Measurements from ENCODE around the gene TIMELESS.
A peak's percentile ranks its signal among the peaks of the same experiment; 100 is the strongest.

TIMELESS gene

GRCh38 chr12:56448860-56449621 lies at the start of gene TIMELESS (continued):
- TF ChIP-seq ZNF660 (tag by site-specific recombination; IDR thresholded peaks at IDR 0.05) (peak; percentile 47), ZNF266 (tag by site-specific recombination; IDR thresholded peaks at IDR 0.05; ENCODE audit: low read depth) (no peak), YY2 (tag by site-specific recombination; IDR thresholded peaks at IDR 0.05) (no peak), ZNF560 (tag by site-specific recombination; IDR thresholded peaks at IDR 0.05; ENCODE audit: borderline replicate concordance) (no peak), ZSCAN5A (tag by site-specific recombination; IDR thresholded peaks at IDR 0.05) (no peak), ZBTB49 (tag by site-specific recombination; IDR thresholded peaks at IDR 0.05; ENCODE audit: low read depth) (no peak), ZNF621 (tag by site-specific recombination; IDR thresholded peaks at IDR 0.05) (no peak), ZNF692 (tag by site-specific recombination; IDR thresholded peaks at IDR 0.05) (peak; percentile 82; the same call in 1 of the 2 replicates), EGR2 (tag by site-specific recombination; IDR thresholded peaks at IDR 0.05; ENCODE audit: low read depth) (0 out of 2 replicates have a peak, but pooled peaks have one; percentile 49), ZNF843 (tag by site-specific recombination; IDR thresholded peaks at IDR 0.05) (peak; percentile 71), ZNF518A (tag by site-specific recombination; conservative IDR thresholded peaks at IDR 0.05; ENCODE audit: low read depth) (no peak), ZNF792 (tag by site-specific recombination; IDR thresholded peaks at IDR 0.05) (no peak), ZNF157 (tag by site-specific recombination; IDR thresholded peaks at IDR 0.05) (no peak), ZNF121 (tag by site-specific recombination; IDR thresholded peaks at IDR 0.05) (no peak), OSR2 (tag by site-specific recombination; IDR thresholded peaks at IDR 0.05) (no peak), ZBTB6 (tag by site-specific recombination; IDR thresholded peaks at IDR 0.05) (no peak), PRDM10 (tag by site-specific recombination; IDR thresholded peaks at IDR 0.05) (no peak; the same call in 1 of the 2 replicates), GLI2 (tag by site-specific recombination; IDR thresholded peaks at IDR 0.05; ENCODE audit: borderline replicate concordance, low read depth) (no peak), ZNF677 (tag by site-specific recombination; IDR thresholded peaks at IDR 0.05) (no peak), ZNF785 (tag by site-specific recombination; IDR thresholded peaks at IDR 0.05) (no peak)
